ENCODE measurements around the gene BCAP31.

DNA sequence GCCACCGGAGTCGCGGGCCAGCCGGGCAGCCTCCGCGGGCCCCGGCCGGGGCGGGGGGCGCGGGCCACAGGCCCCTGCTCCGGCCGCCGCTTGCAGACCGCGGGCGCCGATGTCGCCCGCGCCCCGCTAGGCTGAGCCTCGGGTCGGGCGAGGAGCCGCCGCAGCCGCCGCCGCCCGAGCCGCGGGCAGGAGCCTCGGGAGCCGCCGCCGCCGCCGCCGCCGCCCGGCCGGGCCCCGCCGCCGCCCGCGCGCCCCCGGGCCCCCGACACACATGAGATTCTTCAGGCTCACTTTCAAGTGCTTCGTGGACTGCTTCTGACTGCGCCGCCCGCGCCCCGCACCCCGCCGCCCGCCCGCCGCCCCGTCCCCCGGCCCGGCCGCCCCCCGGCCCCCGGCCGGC lies 36.1 kb downstream of the BCAP31 start:
- TF ChIP-seq, protein P1, sequence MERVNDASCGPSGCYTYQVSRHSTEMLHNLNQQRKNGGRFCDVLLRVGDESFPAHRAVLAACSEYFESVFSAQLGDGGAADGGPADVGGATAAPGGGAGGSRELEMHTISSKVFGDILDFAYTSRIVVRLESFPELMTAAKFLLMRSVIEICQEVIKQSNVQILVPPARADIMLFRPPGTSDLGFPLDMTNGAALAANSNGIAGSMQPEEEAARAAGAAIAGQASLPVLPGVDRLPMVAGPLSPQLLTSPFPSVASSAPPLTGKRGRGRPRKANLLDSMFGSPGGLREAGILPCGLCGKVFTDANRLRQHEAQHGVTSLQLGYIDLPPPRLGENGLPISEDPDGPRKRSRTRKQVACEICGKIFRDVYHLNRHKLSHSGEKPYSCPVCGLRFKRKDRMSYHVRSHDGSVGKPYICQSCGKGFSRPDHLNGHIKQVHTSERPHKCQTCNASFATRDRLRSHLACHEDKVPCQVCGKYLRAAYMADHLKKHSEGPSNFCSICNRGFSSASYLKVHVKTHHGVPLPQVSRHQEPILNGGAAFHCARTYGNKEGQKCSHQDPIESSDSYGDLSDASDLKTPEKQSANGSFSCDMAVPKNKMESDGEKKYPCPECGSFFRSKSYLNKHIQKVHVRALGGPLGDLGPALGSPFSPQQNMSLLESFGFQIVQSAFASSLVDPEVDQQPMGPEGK (CRISPR knock-in tag; IDR thresholded peaks at IDR 0.05; ENCODE audit: borderline replicate concordance) = no peak
- TF ChIP-seq RARB (CRISPR knock-in tag; IDR thresholded peaks at IDR 0.05) = no peak
